Stomach (tissue), 9 donors: ENCODE results near the gene PITPNM1. TPM values are rescaled to one million over a fixed set of nuclear protein-coding genes. Genes with fewer than 3 reads are reported as not detected.
A peak's percentile ranks its signal among the peaks of the same experiment; 100 is the strongest.
"Not testable (repeated sequence)": the region's sequence is repeated elsewhere in the genome, so short reads cannot be mapped to it uniquely, and the experiment has no call there.

ENCODE experiments used
- DNase-seq, 2 donors: peaks; one replicate each; pipeline versions ENCODE4 v3.0.0 to v3.0.0-alpha.2; 2013 to 2019
- H3K27ac ChIP-seq, 5 donors: fragments of 200-600 bp in 4 of 5; sonication (generic) in 4 of 5; one replicate each; pipeline ENCODE4 v1.5.1; 2013 to 2019; ENCODE audit warnings: mild to moderate bottlenecking in 1 of 5, moderate library complexity in 1 of 5
- H3K27me3 ChIP-seq, 3 donors: fragments of 200-600 bp; sonication (generic); one replicate each; pipeline ENCODE4 v1.5.1; 2017 to 2019; ENCODE audit warnings: mixed run types in 1 of 3
- H3K36me3 ChIP-seq, 4 donors: fragments of 200-600 bp; sonication (generic); 1 replicate in 3 of 4; 2 replicates in 1 of 4; pipeline ENCODE4 v1.5.1; 2016 to 2019
- H3K4me1 ChIP-seq, 4 donors: fragments of 200-600 bp; sonication (generic); one replicate each; pipeline ENCODE4 v1.5.1; 2016 to 2019
- H3K4me3 ChIP-seq, 4 donors: fragments of 200-600 bp; sonication (generic) in 3 of 4; one replicate each; pipeline ENCODE4 v1.5.1; 2016 to 2019; ENCODE audit warnings: mild to moderate bottlenecking in 1 of 4
- H3K9me3 ChIP-seq, 4 donors: fragments of 200-600 bp; sonication (generic); one replicate each; pipeline ENCODE4 v1.5.1; 2016 to 2019
- EP300 ChIP-seq: sonication (generic); formaldehyde crosslinking; IDR thresholded peaks from one replicate; pipeline ENCODE4 v1.6.1; 2017; ENCODE audit warnings: antibody characterized with exemption
- POLR2A ChIP-seq, 4 donors: fragments of 450-650 bp; IDR thresholded peaks; one replicate each; pipeline ENCODE4 v1.6.1; 2016; ENCODE audit warnings: antibody characterized with exemption in 4 of 4, control low read depth in 2 of 4, mild to moderate bottlenecking in 1 of 4, moderate library complexity in 1 of 4
- POLR2AphosphoS5 ChIP-seq, 3 donors: sonication (generic); formaldehyde crosslinking; IDR thresholded peaks; one replicate each; pipeline ENCODE4 v1.6.1; 2016; ENCODE audit warnings: antibody characterized with exemption in 3 of 3
- WGBS, 5 donors: extraction: QIAGEN DNeasy Blood & Tissue Kit in 3 of 5; methylation state at CpG; one replicate each; pipeline versions ENCODE4 v1.1.5 to v1.1.7; 2013 to 2018; 5-methylcytosine and 5-hydroxymethylcytosine counted together
- intact Hi-C: fragments of 100-400 bp; cut with DNase I; formaldehyde crosslinking; loops from one replicate; pipeline ENCODE4 v1.15.1; 2023; ENCODE audit warnings: low total_unique reads
- polyA plus RNA-seq, 3 donors: library from polyadenylated mRNA; stranded (reverse); fragments of 200-250 nt; gene quantifications; one replicate each; pipeline ENCODE4 v1.2.3, GENCODE V29; 2013
- total RNA-seq, 5 donors: library from RNA; depleted of rRNA; stranded (reverse); fragments of >200 nt; gene quantifications; one replicate each; pipeline versions ENCODE4 v1.1.0 to v1.2.3, GENCODE V29; 2014 to 2016
- TF ChIP-seq, protein P1 (sequence below), 7 experiments: fragments of 450-650 bp in 4 of 7; fragments of 200-600 bp in 3 of 7; sonication (generic) in 3 of 7; IDR thresholded peaks; one replicate each; pipeline ENCODE4 v1.5.1; 2016 to 2019; ENCODE audit warnings: antibody characterized with exemption in 7 of 7, control low read depth in 2 of 7, mild to moderate bottlenecking in 1 of 7
- donor health status: healthy with polysubstance abuse.
- donor health status: Bipolar disorder and iron deficiency.
- donor health status: healthy.

Gene PITPNM1
- total and polyA plus RNA-seq, 8 donors: 12.3 to 133 (median 21.1) TPM

GRCh38 chr11:67486481-67487195, 18.5 kb downstream of the PITPNM1 start:
- Histone ChIP-seq H3K4me3 (no peak overlapping the region), H3K27me3 (no peaks in the 10 kb centered on the region), H3K4me1 (peaks cover 17 to 45% (median 41%) of the 10 kb centered on the region in 4 donors), H3K36me3 (peaks cover 28 to 52% (median 47%) of the 10 kb centered on the region in 4 donors), H3K27ac (peak overlapping the region in 1 of 5 donors; percentile 87), H3K9me3 (no peaks in the 10 kb centered on the region)
- no peak for TF ChIP-seq POLR2A (IDR thresholded peaks at IDR 0.05)
- TF ChIP-seq, protein P1, sequence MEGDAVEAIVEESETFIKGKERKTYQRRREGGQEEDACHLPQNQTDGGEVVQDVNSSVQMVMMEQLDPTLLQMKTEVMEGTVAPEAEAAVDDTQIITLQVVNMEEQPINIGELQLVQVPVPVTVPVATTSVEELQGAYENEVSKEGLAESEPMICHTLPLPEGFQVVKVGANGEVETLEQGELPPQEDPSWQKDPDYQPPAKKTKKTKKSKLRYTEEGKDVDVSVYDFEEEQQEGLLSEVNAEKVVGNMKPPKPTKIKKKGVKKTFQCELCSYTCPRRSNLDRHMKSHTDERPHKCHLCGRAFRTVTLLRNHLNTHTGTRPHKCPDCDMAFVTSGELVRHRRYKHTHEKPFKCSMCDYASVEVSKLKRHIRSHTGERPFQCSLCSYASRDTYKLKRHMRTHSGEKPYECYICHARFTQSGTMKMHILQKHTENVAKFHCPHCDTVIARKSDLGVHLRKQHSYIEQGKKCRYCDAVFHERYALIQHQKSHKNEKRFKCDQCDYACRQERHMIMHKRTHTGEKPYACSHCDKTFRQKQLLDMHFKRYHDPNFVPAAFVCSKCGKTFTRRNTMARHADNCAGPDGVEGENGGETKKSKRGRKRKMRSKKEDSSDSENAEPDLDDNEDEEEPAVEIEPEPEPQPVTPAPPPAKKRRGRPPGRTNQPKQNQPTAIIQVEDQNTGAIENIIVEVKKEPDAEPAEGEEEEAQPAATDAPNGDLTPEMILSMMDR (IDR thresholded peaks at IDR 0.05): no peak
- TF ChIP-seq EP300: no peak
- TF ChIP-seq POLR2AphosphoS5 (IDR thresholded peaks at IDR 0.05): no peak
- WGBS, 5 donors: 78 to 88% (median 87%) methylated on average over 19 to 20 of the region's 20 CpGs
- intact Hi-C loops: no loop called here
- no peak for DNase-seq

GRCh38 chr11:67485873-67486361, 19.2 kb downstream of the PITPNM1 start:
- peak in 1 of 3 donors; percentile 13 for TF ChIP-seq POLR2AphosphoS5 (IDR thresholded peaks at IDR 0.05)
- Histone ChIP-seq H3K36me3 (peaks cover 21 to 45% (median 40%) of the 10 kb centered on the region in 4 donors), H3K4me1 (peaks cover 17 to 45% (median 41%) of the 10 kb centered on the region in 4 donors), H3K27ac (peak overlapping the region in 1 of 5 donors; percentile 87)
- H3K4me3 ChIP-seq, H3K27me3 ChIP-seq, H3K9me3 ChIP-seq, intact Hi-C loops: not testable (repeated sequence)
- peak in 1 of 2 donors; percentile 46 for DNase-seq
- 73 to 91% (median 83%) methylated on average over 7 of the region's 7 CpGs for WGBS, 5 donors

GRCh38 chr11:67484847-67485311, 20.3 kb downstream of the PITPNM1 start:
- H3K4me3 ChIP-seq: peak overlapping the region in 2 of 4 donors; percentile 9 to 57
- H3K27ac ChIP-seq: peak overlapping the region in 4 of 5 donors; percentile 33 to 88 (median 62)
- H3K27me3 ChIP-seq: no peaks in the 10 kb centered on the region
- H3K36me3 ChIP-seq: peaks cover 10 to 35% (median 30%) of the 10 kb centered on the region in 4 donors
- H3K9me3 ChIP-seq: no peaks in the 10 kb centered on the region
- peaks cover 17 to 45% (median 41%) of the 10 kb centered on the region in 4 donors for H3K4me1 ChIP-seq
- TF ChIP-seq EP300 (no peak), POLR2AphosphoS5 (IDR thresholded peaks at IDR 0.05) (no peak), POLR2A (IDR thresholded peaks at IDR 0.05) (no peak)
- TF ChIP-seq, protein P1 (IDR thresholded peaks at IDR 0.05): no peak
- intact Hi-C loops: no loop called here
- WGBS, 5 donors: 70 to 80% (median 73%) methylated on average over 10 to 11 of the region's 11 CpGs
- peak in 1 of 2 donors; percentile 42 for DNase-seq

DNA sequence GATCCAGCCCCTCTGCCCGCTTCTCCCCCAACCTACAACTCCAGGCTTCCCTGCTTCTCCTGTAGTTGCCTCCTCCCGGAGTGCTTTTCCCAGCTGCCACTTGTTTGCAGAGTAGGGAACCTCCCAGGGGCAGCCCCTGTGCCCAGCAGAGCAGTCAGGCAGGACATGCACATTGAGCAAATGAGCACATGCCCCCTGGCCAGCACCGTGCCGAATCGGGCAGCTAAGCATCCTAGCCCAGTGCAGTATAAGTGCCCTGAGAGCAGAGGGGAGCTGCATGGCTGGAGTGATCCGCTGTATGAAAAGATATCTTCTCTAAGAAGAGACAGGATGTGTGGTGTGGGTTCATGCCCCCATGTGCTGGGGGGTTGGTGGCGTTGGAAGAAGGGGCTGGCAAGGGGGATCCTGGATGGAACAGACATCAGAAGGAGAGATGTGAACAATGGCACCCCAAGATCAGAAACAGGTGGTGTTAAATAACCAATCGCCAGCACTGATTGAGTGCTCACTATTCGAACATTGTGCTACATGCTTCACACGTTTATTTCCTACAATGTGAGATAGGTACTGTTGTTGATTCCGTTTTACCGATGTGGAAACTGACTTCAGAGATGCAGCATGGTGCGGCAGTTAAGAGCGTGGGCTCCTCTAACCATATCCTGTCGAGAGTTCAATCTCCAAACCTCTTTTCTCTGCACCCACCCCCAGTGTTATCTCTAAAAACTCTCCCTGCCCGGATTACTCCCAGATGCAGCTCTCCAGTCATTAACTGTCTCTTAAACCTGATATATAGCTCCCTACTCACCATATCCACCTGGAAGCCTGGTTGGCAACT, 21.1 kb downstream of the PITPNM1 start:
- 69 to 82% (median 75%) methylated on average over 16 of the region's 16 CpGs for WGBS, 5 donors
- peaks cover 3 to 26% (median 22%) of the 10 kb centered on the region in 4 donors for H3K36me3 ChIP-seq
- DNase-seq: peak in 1 of 2 donors; percentile 53
- H3K4me3 ChIP-seq: peak overlapping the region; percentile 44 to 60 (median 56)
- intact Hi-C loops: no loop called here
- H3K4me1 ChIP-seq: peaks cover 17 to 45% (median 41%) of the 10 kb centered on the region in 4 donors
- H3K27me3 ChIP-seq: no peaks in the 10 kb centered on the region
- H3K27ac ChIP-seq: peak overlapping the region in 4 of 5 donors; percentile 84 to 90 (median 88)
- no peaks in the 10 kb centered on the region for H3K9me3 ChIP-seq
- TF ChIP-seq EP300 (no peak), POLR2AphosphoS5 (IDR thresholded peaks at IDR 0.05) (no peak), POLR2A (IDR thresholded peaks at IDR 0.05) (no peak)
- TF ChIP-seq, protein P1 (IDR thresholded peaks at IDR 0.05): no peak
